Breast epithelium (tissue), 3 donors: ENCODE measurements around the gene TCEAL6.

Experiments
- CTCF ChIP-seq, 3 donors: fragments of 450-650 bp; IDR thresholded peaks; one replicate each; pipeline ENCODE4 v1.5.1; 2016 to 2017; ENCODE audit warnings: antibody characterized with exemption in 3 of 3, mild to moderate bottlenecking in 3 of 3, moderate library complexity in 3 of 3
- POLR2AphosphoS5 ChIP-seq, 3 donors: sonication (generic); formaldehyde crosslinking; IDR thresholded peaks; one replicate each; pipeline ENCODE4 v1.6.1; 2017; ENCODE audit warnings: antibody characterized with exemption in 3 of 3

GRCh38 chrX:102138064-102138463 lies 4.2 kb downstream of the TCEAL6 start:
- TF ChIP-seq CTCF (IDR thresholded peaks at IDR 0.05), result no peak
- no peak for TF ChIP-seq POLR2AphosphoS5 (IDR thresholded peaks at IDR 0.05)
